HG02885 (cell line): ENCODE data around the gene CCDC138.
A peak's percentile ranks its signal among the peaks of the same experiment; 100 is the strongest.
"Not testable (repeated sequence)": the region's sequence is repeated elsewhere in the genome, so short reads cannot be mapped to it uniquely, and the experiment has no call there.

ENCODE experiments used
- ATAC-seq: cut with Tn5 transposase; IDR thresholded peaks from one replicate; pipeline ENCODE4 v1.9.1; 2021; ENCODE audit warnings: mild to moderate bottlenecking; ENCODE audit not compliant: unreplicated experiment, poor library complexity

Gene CCDC138, protein sequence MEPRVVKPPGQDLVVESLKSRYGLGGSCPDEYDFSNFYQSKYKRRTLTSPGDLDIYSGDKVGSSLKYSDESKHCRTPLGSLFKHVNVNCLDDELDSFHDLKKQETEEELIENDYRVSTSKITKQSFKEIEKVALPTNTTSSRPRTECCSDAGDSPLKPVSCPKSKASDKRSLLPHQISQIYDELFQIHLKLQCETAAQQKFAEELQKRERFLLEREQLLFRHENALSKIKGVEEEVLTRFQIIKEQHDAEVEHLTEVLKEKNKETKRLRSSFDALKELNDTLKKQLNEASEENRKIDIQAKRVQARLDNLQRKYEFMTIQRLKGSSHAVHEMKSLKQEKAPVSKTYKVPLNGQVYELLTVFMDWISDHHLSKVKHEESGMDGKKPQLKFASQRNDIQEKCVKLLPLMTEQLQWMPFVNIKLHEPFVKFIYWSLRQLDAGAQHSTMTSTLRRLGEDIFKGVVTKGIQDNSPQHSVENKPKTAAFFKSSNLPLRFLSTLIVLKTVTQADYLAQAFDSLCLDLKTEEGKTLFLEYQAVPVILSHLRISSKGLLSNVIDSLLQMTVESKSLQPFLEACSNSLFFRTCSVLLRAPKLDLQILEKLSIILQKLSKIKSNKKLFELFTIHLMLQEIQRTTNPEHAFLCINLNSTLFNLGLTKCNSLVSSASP

GRCh38 chr2:108786354-108787215 lies at the start of gene CCDC138:
TSS of gene CCDC138 (plus strand) at chr2:108786771. CDS start at chr2:108786823, 52 bp downstream.
- ATAC-seq, result peak; percentile 96

DNA sequence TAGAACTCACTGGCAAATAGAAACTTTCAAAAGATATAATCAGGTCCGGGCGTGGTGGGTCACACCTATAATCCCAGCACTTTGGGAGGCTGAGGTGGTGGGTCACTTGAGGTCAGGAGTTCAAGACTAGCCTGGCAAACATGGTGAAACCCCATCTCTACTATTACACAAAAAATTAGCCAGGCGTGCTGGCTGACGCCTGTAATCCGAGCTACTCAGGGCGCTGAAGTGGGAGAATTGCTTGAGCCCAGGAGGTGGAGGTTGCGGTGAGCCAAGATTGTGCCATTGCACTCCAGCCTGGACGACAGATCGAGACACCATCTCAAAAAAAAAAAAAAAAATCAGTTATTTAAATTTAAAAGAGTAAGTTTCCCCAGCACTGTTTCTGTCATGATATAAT lies 28.6 kb upstream of the CCDC138 start:
- ATAC-seq, result not testable (repeated sequence)

- ATAC-seq, result not testable (repeated sequence)
Measured at GRCh38 chr2:108762618-108763017, 24.0 kb upstream of the CCDC138 start.

DNA sequence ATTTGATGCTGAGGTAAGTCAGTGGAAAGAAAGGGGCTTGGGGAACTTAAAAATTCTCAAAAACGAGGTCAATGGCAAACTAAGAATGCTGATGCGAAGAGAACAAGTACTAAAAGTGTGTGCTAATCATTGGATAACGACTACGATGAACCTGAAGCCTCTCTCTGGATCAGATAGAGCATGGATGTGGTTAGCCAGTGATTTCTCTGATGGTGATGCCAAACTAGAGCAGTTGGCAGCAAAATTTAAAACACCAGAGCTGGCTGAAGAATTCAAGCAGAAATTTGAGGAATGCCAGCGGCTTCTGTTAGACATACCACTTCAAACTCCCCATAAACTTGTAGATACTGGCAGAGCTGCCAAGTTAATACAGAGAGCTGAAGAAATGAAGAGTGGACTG lies 19.9 kb upstream of the CCDC138 start:
- ATAC-seq, result not testable (repeated sequence)

DNA sequence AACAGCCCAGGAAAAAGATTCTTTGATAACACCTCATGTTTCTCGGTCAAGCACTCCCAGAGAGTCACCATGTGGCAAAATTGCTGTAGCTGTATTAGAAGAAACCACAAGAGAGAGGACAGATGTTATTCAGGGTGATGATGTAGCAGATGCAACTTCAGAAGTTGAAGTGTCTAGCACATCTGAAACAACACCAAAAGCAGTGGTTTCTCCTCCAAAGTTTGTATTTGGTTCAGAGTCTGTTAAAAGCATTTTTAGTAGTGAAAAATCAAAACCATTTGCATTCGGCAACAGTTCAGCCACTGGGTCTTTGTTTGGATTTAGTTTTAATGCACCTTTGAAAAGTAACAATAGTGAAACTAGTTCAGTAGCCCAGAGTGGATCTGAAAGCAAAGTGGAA lies 18.7 kb upstream of the CCDC138 start:
- ATAC-seq, result not testable (repeated sequence)

DNA sequence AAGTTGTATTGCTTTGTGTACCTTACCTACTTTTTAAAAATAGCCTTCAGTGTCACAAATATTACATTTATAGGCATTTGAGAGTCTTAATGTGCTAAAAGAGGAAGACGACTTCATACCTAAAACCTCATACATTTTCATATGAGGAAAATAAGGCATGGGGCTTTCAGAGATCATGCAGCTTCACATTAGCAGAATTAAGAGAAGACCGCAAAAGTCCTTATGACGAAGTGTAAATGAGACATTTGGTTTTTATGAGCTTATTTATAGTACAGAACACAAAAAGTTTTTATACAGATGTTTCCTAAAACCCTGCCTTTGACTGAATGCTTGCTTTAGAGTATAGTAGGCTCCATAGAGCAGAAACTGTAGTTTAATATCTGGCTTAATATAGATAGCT lies 10.1 kb upstream of the CCDC138 start:
- peak; percentile 92 for ATAC-seq

DNA sequence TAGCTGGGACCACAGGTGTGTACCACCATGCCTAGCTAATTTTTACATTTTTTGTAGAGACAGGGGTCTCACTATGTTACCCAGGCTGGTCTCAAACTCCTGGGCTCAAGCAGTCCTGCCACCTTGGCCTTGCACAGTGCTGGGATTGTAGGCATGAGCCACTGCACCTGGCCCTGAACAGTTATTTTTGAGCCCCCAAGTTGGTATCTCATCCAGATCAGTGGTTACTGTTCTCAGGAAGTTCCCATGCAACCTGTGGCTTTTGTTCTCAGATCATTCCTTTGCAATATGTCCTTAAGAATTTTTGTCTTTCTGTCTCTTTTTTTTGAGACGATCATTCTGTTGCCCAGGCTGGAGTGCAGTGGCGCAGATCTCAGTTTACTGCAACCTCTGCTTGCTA lies 7.7 kb upstream of the CCDC138 start:
- no peak for ATAC-seq

DNA sequence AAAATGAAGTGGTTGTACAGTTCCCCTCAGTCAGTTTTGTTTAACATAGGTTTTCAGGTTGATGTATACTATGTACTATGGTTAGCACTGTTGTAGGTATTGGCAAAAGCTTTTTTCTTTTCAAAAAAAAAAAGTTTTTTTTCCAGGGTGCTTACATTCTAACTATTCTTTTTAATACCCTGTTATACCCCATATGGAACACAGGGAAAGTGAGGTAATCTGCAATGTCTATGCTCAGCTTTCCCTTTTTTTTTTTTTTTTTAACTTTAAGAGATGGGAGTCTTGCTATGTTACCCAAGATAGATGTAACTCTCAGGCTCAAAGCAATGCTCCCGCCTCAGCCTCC lies 590 bp upstream of the CCDC138 start:
- ATAC-seq, result no peak

- no peak for ATAC-seq
Measured at GRCh38 chr2:108787216-108787541, 608 bp downstream of the CCDC138 start.

DNA sequence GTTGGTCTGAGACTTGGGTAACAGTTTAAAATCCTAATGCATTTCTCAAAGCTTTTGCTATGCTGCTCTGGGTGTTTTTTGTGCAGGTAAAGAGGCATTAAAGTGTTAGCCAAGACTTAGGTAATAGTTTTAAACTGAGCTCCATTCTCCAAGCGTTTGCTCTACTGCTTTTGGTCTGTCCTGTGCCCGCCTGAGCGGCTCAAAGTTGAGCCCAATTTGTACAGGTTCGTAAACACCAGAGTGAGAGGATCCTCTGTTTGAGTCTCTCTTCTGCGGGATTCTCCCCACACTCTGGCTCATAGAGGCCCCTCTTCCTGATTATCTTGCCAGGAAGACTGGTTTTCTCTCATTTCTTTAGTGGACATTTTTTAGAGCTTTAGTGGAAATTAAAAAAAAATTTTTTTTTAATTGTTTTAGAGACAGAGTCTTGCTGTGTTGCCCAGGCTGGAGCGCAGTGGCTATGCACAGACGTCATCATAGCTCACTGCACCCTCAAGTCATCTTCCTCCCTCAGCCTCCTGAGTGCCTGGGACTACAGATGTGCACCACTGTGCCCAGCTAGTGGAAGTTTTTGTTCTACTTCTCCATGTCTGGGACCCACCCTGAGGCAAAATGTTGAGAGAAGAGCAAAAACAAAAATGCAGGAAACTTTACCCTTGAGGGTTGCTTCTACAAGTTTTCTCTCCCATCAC lies 16.6 kb downstream of the CCDC138 start:
- ATAC-seq, result no peak

- ATAC-seq, result no peak
Measured at GRCh38 chr2:108805032-108805431, 18.5 kb downstream of the CCDC138 start.

GRCh38 chr2:108805782-108806181 lies 19.2 kb downstream of the CCDC138 start:
- ATAC-seq, result no peak

- ATAC-seq, result no peak
Measured at GRCh38 chr2:108806371-108807113, 20.0 kb downstream of the CCDC138 start.

GRCh38 chr2:108809936-108810335 lies 23.4 kb downstream of the CCDC138 start:
- no peak for ATAC-seq

GRCh38 chr2:108810993-108811957 lies 24.7 kb downstream of the CCDC138 start:
- ATAC-seq, result no peak

DNA sequence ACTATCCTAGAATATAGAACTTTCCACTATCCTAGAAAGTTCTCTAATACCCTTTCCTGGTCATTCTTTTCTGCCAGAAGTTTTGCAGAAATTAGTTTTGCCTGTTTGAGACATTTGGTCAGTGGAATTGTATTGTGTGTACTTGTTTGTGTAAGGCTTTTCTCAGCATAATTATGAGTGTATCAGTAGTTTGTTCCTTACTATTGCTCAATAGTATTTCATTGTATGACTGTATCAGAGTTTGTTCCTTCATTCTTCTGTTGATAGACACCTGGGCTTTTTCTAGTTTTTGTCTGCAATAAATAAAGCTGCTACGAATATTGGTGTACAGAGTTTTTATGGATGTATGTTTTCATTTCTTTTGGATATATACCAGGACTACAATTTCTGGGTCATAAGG lies 27.2 kb downstream of the CCDC138 start:
- ATAC-seq, result no peak

DNA sequence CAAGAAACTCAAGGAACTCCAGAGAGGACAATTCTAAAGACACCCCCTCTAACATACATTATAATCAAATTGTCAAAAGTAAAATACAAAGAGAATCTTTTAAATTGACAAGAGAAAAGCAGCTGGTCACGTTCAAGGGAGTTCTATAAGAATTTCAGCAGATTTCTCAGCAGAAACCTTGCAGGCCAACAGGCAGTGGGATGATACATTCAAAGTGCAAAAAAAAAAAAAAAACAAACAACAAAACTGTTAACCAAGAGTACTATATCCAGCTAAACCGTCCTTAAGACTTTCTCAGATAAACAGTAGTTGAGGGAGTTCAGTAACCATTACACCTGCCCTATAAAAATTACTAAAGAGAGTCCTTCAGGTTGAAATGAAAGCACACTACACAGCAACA lies 33.9 kb downstream of the CCDC138 start:
- no peak for ATAC-seq

- ATAC-seq, result no peak
Measured at GRCh38 chr2:108823286-108823685, 36.7 kb downstream of the CCDC138 start.
